ENCODE measurements around the gene MREG. TPM values are rescaled to one million over a fixed set of nuclear protein-coding genes. Genes with fewer than 3 reads are reported as not detected.
"Not testable (repeated sequence)": the region's sequence is repeated elsewhere in the genome, so short reads cannot be mapped to it uniquely, and the experiment has no call there.

The MREG gene
- polyA plus RNA-seq, 3 donors: 0.14 to 0.47 TPM; not detected in 1

- Histone ChIP-seq H2AFZ (ENCODE audit: insufficient read depth, low read depth, low read length, poor library complexity, severe bottlenecking) (no peak overlapping the region), H4K20me1 (ENCODE audit: insufficient read depth, low read length) (no peaks in the 10 kb centered on the region), H3K27me3 (ENCODE audit: control insufficient read depth in 2 of 2, insufficient read depth in 2 of 2, low read length in 2 of 2) (no peaks in the 10 kb centered on the region), H3K4me3 (replicated peaks in 1 of 3; ENCODE audit: low read depth in 2 of 3, low read length in 3 of 3) (no peak overlapping the region), H3K9ac (ENCODE audit: insufficient read depth, low read length, poor library complexity, severe bottlenecking) (no peak overlapping the region), H3K79me2 (ENCODE audit: insufficient read depth, low read length) (no peaks in the 10 kb centered on the region), H3K4me1 (ENCODE audit: control insufficient read depth in 1 of 2, insufficient read depth in 2 of 2, low read length in 2 of 2) (peaks cover 16 to 17% of the 10 kb centered on the region in 2 donors), H3K36me3 (replicated peaks in 1 of 2; ENCODE audit: control insufficient read depth in 1 of 2, insufficient read depth in 2 of 2, low read length in 2 of 2) (peaks cover 0 to 5% of the 10 kb centered on the region in 2 donors), H3K9me3 (replicated peaks in 1 of 2; ENCODE audit: control insufficient read depth in 1 of 2, insufficient read depth in 1 of 2, low read length in 2 of 2) (no peaks in the 10 kb centered on the region), H3K4me2 (replicated peaks; ENCODE audit: extremely low read depth, low read length, poor library complexity, severe bottlenecking) (no peak overlapping the region), H3K27ac (ENCODE audit: low read depth in 1 of 2, low read length in 2 of 2) (peak overlapping the region in 1 of 2 donors; percentile 45)
- Mint-ChIP-seq H3K9me3 (peaks cover 0 to 5% (median 2%) of the 10 kb centered on the region in 7 donors), H3K4me3 (no peak overlapping the region), H3K36me3 (peaks cover 7 to 9% of the 10 kb centered on the region in 2 donors), H3K27me3 (ENCODE audit: low read depth in 3 of 3) (peaks cover 0 to 1% (median 0%) of the 10 kb centered on the region in 3 donors), H3K27ac (peak overlapping the region in 1 of 7 donors; percentile 39), H3K4me1 (peaks cover 21% of the 10 kb centered on the region)
- intact Hi-C loops (cut with micrococcal nuclease): no loop called here
- DNase-seq: no peak
- TF ChIP-seq, protein P1, sequence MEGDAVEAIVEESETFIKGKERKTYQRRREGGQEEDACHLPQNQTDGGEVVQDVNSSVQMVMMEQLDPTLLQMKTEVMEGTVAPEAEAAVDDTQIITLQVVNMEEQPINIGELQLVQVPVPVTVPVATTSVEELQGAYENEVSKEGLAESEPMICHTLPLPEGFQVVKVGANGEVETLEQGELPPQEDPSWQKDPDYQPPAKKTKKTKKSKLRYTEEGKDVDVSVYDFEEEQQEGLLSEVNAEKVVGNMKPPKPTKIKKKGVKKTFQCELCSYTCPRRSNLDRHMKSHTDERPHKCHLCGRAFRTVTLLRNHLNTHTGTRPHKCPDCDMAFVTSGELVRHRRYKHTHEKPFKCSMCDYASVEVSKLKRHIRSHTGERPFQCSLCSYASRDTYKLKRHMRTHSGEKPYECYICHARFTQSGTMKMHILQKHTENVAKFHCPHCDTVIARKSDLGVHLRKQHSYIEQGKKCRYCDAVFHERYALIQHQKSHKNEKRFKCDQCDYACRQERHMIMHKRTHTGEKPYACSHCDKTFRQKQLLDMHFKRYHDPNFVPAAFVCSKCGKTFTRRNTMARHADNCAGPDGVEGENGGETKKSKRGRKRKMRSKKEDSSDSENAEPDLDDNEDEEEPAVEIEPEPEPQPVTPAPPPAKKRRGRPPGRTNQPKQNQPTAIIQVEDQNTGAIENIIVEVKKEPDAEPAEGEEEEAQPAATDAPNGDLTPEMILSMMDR (IDR thresholded peaks at IDR 0.05): no peak
- WGBS (ENCODE audit: insufficient coverage): 93% methylated on average over 3 of the region's 7 CpGs
Observed at GRCh38 chr2:215973145-215973792, 40.1 kb downstream of the MREG start.

- H3K4me1 Mint-ChIP-seq: peaks cover 25% of the 10 kb centered on the region
- no peak overlapping the region for H3K4me2 ChIP-seq (replicated peaks; ENCODE audit: extremely low read depth, low read length, poor library complexity, severe bottlenecking)
- H3K36me3 Mint-ChIP-seq: peaks cover 7 to 9% of the 10 kb centered on the region in 2 donors
- H3K9ac ChIP-seq (ENCODE audit: insufficient read depth, low read length, poor library complexity, severe bottlenecking): no peak overlapping the region
- TF ChIP-seq, protein P1 (IDR thresholded peaks at IDR 0.05): no peak
- H3K4me1 ChIP-seq (ENCODE audit: control insufficient read depth in 1 of 2, insufficient read depth in 2 of 2, low read length in 2 of 2): peaks cover 16 to 17% of the 10 kb centered on the region in 2 donors
- intact Hi-C loops (cut with micrococcal nuclease): no loop called here
- H3K27ac Mint-ChIP-seq: no peak overlapping the region
- H3K4me3 Mint-ChIP-seq: no peak overlapping the region
- peaks cover 0 to 5% (median 2%) of the 10 kb centered on the region in 7 donors for H3K9me3 Mint-ChIP-seq
- no peak for DNase-seq
- 86% methylated on average over 5 of the region's 5 CpGs for WGBS (ENCODE audit: insufficient coverage)
- no peak overlapping the region for H3K4me3 ChIP-seq (replicated peaks in 1 of 3; ENCODE audit: low read depth in 2 of 3, low read length in 3 of 3)
- H3K27me3 ChIP-seq (ENCODE audit: control insufficient read depth in 2 of 2, insufficient read depth in 2 of 2, low read length in 2 of 2): no peaks in the 10 kb centered on the region
- peaks cover 0 to 5% of the 10 kb centered on the region in 2 donors for H3K36me3 ChIP-seq (replicated peaks in 1 of 2; ENCODE audit: control insufficient read depth in 1 of 2, insufficient read depth in 2 of 2, low read length in 2 of 2)
- H2AFZ ChIP-seq (ENCODE audit: insufficient read depth, low read depth, low read length, poor library complexity, severe bottlenecking): no peak overlapping the region
- no peaks in the 10 kb centered on the region for H3K9me3 ChIP-seq (replicated peaks in 1 of 2; ENCODE audit: control insufficient read depth in 1 of 2, insufficient read depth in 1 of 2, low read length in 2 of 2)
- H3K79me2 ChIP-seq (ENCODE audit: insufficient read depth, low read length): no peaks in the 10 kb centered on the region
- H3K27ac ChIP-seq (ENCODE audit: low read depth in 1 of 2, low read length in 2 of 2): no peak overlapping the region
- H4K20me1 ChIP-seq (ENCODE audit: insufficient read depth, low read length): no peaks in the 10 kb centered on the region
- H3K27me3 Mint-ChIP-seq (ENCODE audit: low read depth in 3 of 3): peaks cover 0 to 1% (median 0%) of the 10 kb centered on the region in 3 donors
Observed at GRCh38 chr2:215971671-215972070, 41.7 kb downstream of the MREG start.

DNA sequence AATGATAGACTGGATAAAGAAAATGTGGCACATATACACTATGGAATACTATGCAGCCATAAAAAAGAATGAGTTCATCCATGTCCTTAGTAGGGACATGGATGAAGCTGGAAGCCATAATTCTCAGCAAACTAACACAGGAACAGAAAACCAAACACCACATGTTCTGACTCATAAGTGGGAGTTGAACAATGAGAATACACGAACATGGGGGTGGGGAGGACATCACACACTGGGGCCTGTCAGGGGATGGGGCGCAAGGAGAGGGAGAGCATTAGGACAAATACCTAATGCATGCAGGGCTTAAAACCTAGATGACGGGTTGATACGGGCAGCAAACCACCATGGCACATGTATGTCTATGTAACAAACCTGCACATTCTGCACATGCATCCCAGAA is 42.5 kb downstream of the MREG start:
- H3K4me3 Mint-ChIP-seq; H3K4me3 ChIP-seq (replicated peaks in 1 of 3; ENCODE audit: low read depth in 2 of 3, low read length in 3 of 3); H3K9ac ChIP-seq (ENCODE audit: insufficient read depth, low read length, poor library complexity, severe bottlenecking); H3K27ac ChIP-seq (ENCODE audit: low read depth in 1 of 2, low read length in 2 of 2); H3K4me2 ChIP-seq (replicated peaks; ENCODE audit: extremely low read depth, low read length, poor library complexity, severe bottlenecking); DNase-seq; H3K36me3 ChIP-seq (replicated peaks in 1 of 2; ENCODE audit: control insufficient read depth in 1 of 2, insufficient read depth in 2 of 2, low read length in 2 of 2); intact Hi-C loops (cut with micrococcal nuclease); H2AFZ ChIP-seq (ENCODE audit: insufficient read depth, low read depth, low read length, poor library complexity, severe bottlenecking); H3K27me3 Mint-ChIP-seq (ENCODE audit: low read depth in 3 of 3); H3K9me3 ChIP-seq (replicated peaks in 1 of 2; ENCODE audit: control insufficient read depth in 1 of 2, insufficient read depth in 1 of 2, low read length in 2 of 2); H3K79me2 ChIP-seq (ENCODE audit: insufficient read depth, low read length); H4K20me1 ChIP-seq (ENCODE audit: insufficient read depth, low read length); H3K27ac Mint-ChIP-seq; H3K27me3 ChIP-seq (ENCODE audit: control insufficient read depth in 2 of 2, insufficient read depth in 2 of 2, low read length in 2 of 2); H3K9me3 Mint-ChIP-seq; H3K36me3 Mint-ChIP-seq: not testable (repeated sequence)
- peaks cover 16 to 17% of the 10 kb centered on the region in 2 donors for H3K4me1 ChIP-seq (ENCODE audit: control insufficient read depth in 1 of 2, insufficient read depth in 2 of 2, low read length in 2 of 2)
- H3K4me1 Mint-ChIP-seq: peaks cover 25% of the 10 kb centered on the region
- WGBS (ENCODE audit: insufficient coverage): no CpG with 5 or more reads among the region's 4 CpGs
